ENCODE data around the gene TRIM5. TPM values are rescaled to one million over a fixed set of nuclear protein-coding genes. Genes with fewer than 3 reads are reported as not detected.

Gene TRIM5
- total and polyA plus RNA-seq, 10 donors, result 7.8 to 44.3 (median 32.4) TPM

GRCh38 chr11:5712507-5712906, 27.6 kb upstream of the TRIM5 start:
- H3K9me3 ChIP-seq, result peaks cover 0 to 9% (median 5%) of the 10 kb centered on the region in 8 donors
- intact Hi-C loops (cut with DNase I; ENCODE audit: low total_unique reads), result no loop called here
- no peaks in the 10 kb centered on the region for H3K4me1 ChIP-seq
- no peak overlapping the region for H3K4me3 ChIP-seq
- no peak overlapping the region for H3K27ac ChIP-seq
- H3K27me3 ChIP-seq (replicated peaks in 1 of 7), result no peaks in the 10 kb centered on the region
- WGBS, 5 donors, result 46 to 67% (median 63%) methylated on average over 1 of the region's 1 CpG
- TF ChIP-seq POLR2AphosphoS5 (IDR thresholded peaks at IDR 0.05) (no peak), POLR2A (IDR thresholded peaks at IDR 0.05) (no peak), CTCF (IDR thresholded peaks at IDR 0.05 in 8 of 11, conservative IDR thresholded peaks at IDR 0.05 in 3 of 11) (peak in 9 of 11 experiments; percentile 23 to 55 (median 45))
- no peak for DNase-seq
- peaks cover 0 to 49% (median 27%) of the 10 kb centered on the region in 6 donors for H3K36me3 ChIP-seq

GRCh38 chr11:5705688-5706087, 20.8 kb upstream of the TRIM5 start:
- Histone ChIP-seq H3K9me3 (no peaks in the 10 kb centered on the region), H3K36me3 (peaks cover 7 to 97% (median 83%) of the 10 kb centered on the region in 6 donors), H3K4me1 (peaks cover 13 to 47% (median 22%) of the 10 kb centered on the region in 6 donors), H3K27ac (no peak overlapping the region), H3K4me3 (no peak overlapping the region), H3K27me3 (replicated peaks in 1 of 7) (no peaks in the 10 kb centered on the region)
- no peak for DNase-seq
- WGBS, 5 donors, result 85 to 97% (median 93%) methylated on average over 4 of the region's 4 CpGs
- TF ChIP-seq POLR2AphosphoS5 (IDR thresholded peaks at IDR 0.05) (no peak), POLR2A (IDR thresholded peaks at IDR 0.05) (no peak), CTCF (IDR thresholded peaks at IDR 0.05 in 8 of 11, conservative IDR thresholded peaks at IDR 0.05 in 3 of 11) (no peak)
- intact Hi-C loops (cut with DNase I; ENCODE audit: low total_unique reads), result no loop called here

GRCh38 chr11:5703741-5704536, 19.1 kb upstream of the TRIM5 start:
- Histone ChIP-seq H3K4me1 (peaks cover 15 to 62% (median 33%) of the 10 kb centered on the region in 6 donors), H3K36me3 (peaks cover 8 to 97% (median 74%) of the 10 kb centered on the region in 6 donors), H3K27me3 (replicated peaks in 1 of 7) (no peaks in the 10 kb centered on the region), H3K4me3 (no peak overlapping the region), H3K27ac (peak overlapping the region in 2 of 8 donors; percentile 7 to 19), H3K9me3 (no peaks in the 10 kb centered on the region)
- no peak for DNase-seq
- intact Hi-C loops (cut with DNase I; ENCODE audit: low total_unique reads), result no loop called here
- TF ChIP-seq CTCF (IDR thresholded peaks at IDR 0.05 in 8 of 11, conservative IDR thresholded peaks at IDR 0.05 in 3 of 11) (no peak), POLR2AphosphoS5 (IDR thresholded peaks at IDR 0.05) (no peak), POLR2A (IDR thresholded peaks at IDR 0.05) (no peak)
- WGBS, 5 donors, result 62 to 76% (median 64%) methylated on average over 2 of the region's 2 CpGs

GRCh38 chr11:5701055-5701577, 16.2 kb upstream of the TRIM5 start:
- no peaks in the 10 kb centered on the region for H3K9me3 ChIP-seq
- H3K27ac ChIP-seq, result peak overlapping the region in 4 of 8 donors; percentile 51 to 79 (median 74)
- 39 to 65% (median 59%) methylated on average over 3 of the region's 3 CpGs for WGBS, 5 donors
- H3K4me1 ChIP-seq, result peaks cover 15 to 90% (median 39%) of the 10 kb centered on the region in 6 donors
- no peak for DNase-seq
- TF ChIP-seq CTCF (IDR thresholded peaks at IDR 0.05 in 8 of 11, conservative IDR thresholded peaks at IDR 0.05 in 3 of 11) (no peak), POLR2A (IDR thresholded peaks at IDR 0.05) (no peak), POLR2AphosphoS5 (IDR thresholded peaks at IDR 0.05) (no peak)
- H3K36me3 ChIP-seq, result peaks cover 20 to 97% (median 73%) of the 10 kb centered on the region in 6 donors
- H3K4me3 ChIP-seq, result peak overlapping the region in 2 of 8 donors; percentile 18 to 53
- intact Hi-C loops (cut with DNase I; ENCODE audit: low total_unique reads), result no loop called here
- H3K27me3 ChIP-seq (replicated peaks in 1 of 7), result no peaks in the 10 kb centered on the region

Measured in spleen (tissue), 11 donors.